Left ventricle myocardium inferior (tissue), 1 donor: Measurements from ENCODE around the gene GPR171. TPM values are rescaled to one million over a fixed set of nuclear protein-coding genes. Genes with fewer than 3 reads are reported as not detected.
"Not testable (repeated sequence)": the region's sequence is repeated elsewhere in the genome, so short reads cannot be mapped to it uniquely, and the experiment has no call there.

Source experiments
- DNase-seq: peaks from one replicate; pipeline ENCODE4 v3.0.0-alpha.2; 2020
- H3K27ac ChIP-seq: fragments of 200-600 bp; replicated peaks from 2 replicates; pipeline ENCODE4 v1.8.0; 2021
- H3K27me3 ChIP-seq: fragments of 200-600 bp; 2 replicates; pipeline ENCODE4 v1.8.0; 2021; ENCODE audit warnings: low read depth
- H3K36me3 ChIP-seq: fragments of 200-600 bp; 2 replicates; pipeline ENCODE4 v1.8.0; 2021
- H3K4me1 ChIP-seq: fragments of 200-600 bp; 2 replicates; pipeline ENCODE4 v1.8.0; 2021
- H3K4me3 ChIP-seq: fragments of 200-600 bp; 2 replicates; pipeline ENCODE4 v1.8.0; 2021; ENCODE audit warnings: mild to moderate bottlenecking, moderate library complexity
- H3K9me3 ChIP-seq: fragments of 200-600 bp; replicated peaks from 2 replicates; pipeline ENCODE4 v1.8.0; 2021
- CTCF ChIP-seq: fragments of 200-600 bp; IDR thresholded peaks from 2 replicates; pipeline ENCODE4 v1.8.0; 2021; ENCODE audit warnings: antibody characterized with exemption, mild to moderate bottlenecking, borderline replicate concordance
- intact Hi-C: fragments of 100-400 bp; cut with micrococcal nuclease; formaldehyde crosslinking; loops from one replicate; pipeline ENCODE4 v1.11.0; 2022
- total RNA-seq: library from RNA; stranded (reverse); fragmentation: NEBNext Ultra II Directional; extraction: Animal tissue kit (Norgen Biotek cat#: 25700); gene quantifications from one replicate; pipeline ENCODE4 v1.2.1, GENCODE V29; 2021
- donor health status: DM: no; HTN: yes; CAD: no; lungs with severe emphysema.

The GPR171 gene
- total RNA-seq, 1 donor from 2014 or later = not detected

GRCh38 chr3:151182349-151183079 is 20.5 kb downstream of the GPR171 start:
- intact Hi-C loops = no loop called here

GRCh38 chr3:151178208-151178845 is 24.7 kb downstream of the GPR171 start:
- no peaks in the 10 kb centered on the region for H3K36me3 ChIP-seq
- H3K27me3 ChIP-seq = peaks cover 3% of the 10 kb centered on the region
- H3K9me3 ChIP-seq = no peaks in the 10 kb centered on the region
- peaks cover 6% of the 10 kb centered on the region for H3K4me1 ChIP-seq
- intact Hi-C loops = no loop called here
- TF ChIP-seq CTCF = no peak
- H3K27ac ChIP-seq = no peak overlapping the region
- no peak overlapping the region for H3K4me3 ChIP-seq
- DNase-seq = no peak

More at GRCh38 chr3:151182349-151183079, 20.5 kb downstream of the GPR171 start:
- no peak overlapping the region for H3K27ac ChIP-seq
- H3K36me3 ChIP-seq = no peaks in the 10 kb centered on the region
- peaks cover 3% of the 10 kb centered on the region for H3K27me3 ChIP-seq
- peaks cover 6% of the 10 kb centered on the region for H3K4me1 ChIP-seq
- no peaks in the 10 kb centered on the region for H3K9me3 ChIP-seq
- H3K4me3 ChIP-seq = no peak overlapping the region
- DNase-seq = no peak
- no peak for TF ChIP-seq CTCF

- intact Hi-C loops = no loop called here
- H3K9me3 ChIP-seq = no peaks in the 10 kb centered on the region
- DNase-seq = no peak
- no peak overlapping the region for H3K4me3 ChIP-seq
- no peak overlapping the region for H3K27ac ChIP-seq
- no peaks in the 10 kb centered on the region for H3K36me3 ChIP-seq
- no peaks in the 10 kb centered on the region for H3K4me1 ChIP-seq
- H3K27me3 ChIP-seq = no peaks in the 10 kb centered on the region
- no peak for TF ChIP-seq CTCF
Observed at GRCh38 chr3:151175952-151176351, 27.1 kb downstream of the GPR171 start.

- DNase-seq = no peak
- no peaks in the 10 kb centered on the region for H3K27me3 ChIP-seq
- TF ChIP-seq CTCF = no peak
- H3K9me3 ChIP-seq = no peaks in the 10 kb centered on the region
- H3K4me1 ChIP-seq = no peaks in the 10 kb centered on the region
- intact Hi-C loops = no loop called here
- no peaks in the 10 kb centered on the region for H3K36me3 ChIP-seq
- no peak overlapping the region for H3K27ac ChIP-seq
- no peak overlapping the region for H3K4me3 ChIP-seq
Observed at GRCh38 chr3:151174351-151174750, 28.7 kb downstream of the GPR171 start.

GRCh38 chr3:151171145-151171757 is 31.8 kb downstream of the GPR171 start:
- no peaks in the 10 kb centered on the region for H3K4me1 ChIP-seq
- peak overlapping the region; percentile 41 for H3K27ac ChIP-seq
- TF ChIP-seq CTCF = no peak
- H3K27me3 ChIP-seq = no peaks in the 10 kb centered on the region
- no peaks in the 10 kb centered on the region for H3K36me3 ChIP-seq
- no peak for DNase-seq
- no peaks in the 10 kb centered on the region for H3K9me3 ChIP-seq
- no peak overlapping the region for H3K4me3 ChIP-seq
- intact Hi-C loops = no loop called here

GRCh38 chr3:151169948-151170679 is 32.9 kb downstream of the GPR171 start:
- H3K4me1 ChIP-seq, H3K27me3 ChIP-seq, H3K4me3 ChIP-seq, H3K36me3 ChIP-seq, H3K9me3 ChIP-seq: not testable (repeated sequence)
- peak overlapping the region; percentile 41 for H3K27ac ChIP-seq
- DNase-seq = peak; percentile 55
- intact Hi-C loops = loop anchor here (2.0 kb wide), 1 partner anchor 113 kb away; no protein-coding TSS in a partner anchor
